Vagina (tissue), 2 donors: ENCODE data around the gene STAT4.

Experiments used
- POLR2AphosphoS5 ChIP-seq, 2 donors: sonication (generic); formaldehyde crosslinking; IDR thresholded peaks; one replicate each; pipeline ENCODE4 v1.9.0; 2017; ENCODE audit warnings: antibody characterized with exemption in 2 of 2, mild to moderate bottlenecking in 2 of 2, low read depth in 1 of 2; ENCODE audit not compliant: insufficient read depth in 1 of 2
- TF ChIP-seq, protein P1 (sequence below), 3 experiments: fragments of 450-650 bp in 2 of 3; fragments of 200-600 bp in 1 of 3; sonication (generic) in 1 of 3; IDR thresholded peaks; one replicate each; pipeline ENCODE4 v1.5.1; 2017 to 2019; ENCODE audit warnings: antibody characterized with exemption in 3 of 3, mild to moderate bottlenecking in 2 of 3, moderate library complexity in 2 of 3

- no peak for TF ChIP-seq POLR2AphosphoS5 (IDR thresholded peaks at IDR 0.05; ENCODE audit: insufficient read depth in 1 of 2, low read depth in 1 of 2)
- TF ChIP-seq, protein P1, sequence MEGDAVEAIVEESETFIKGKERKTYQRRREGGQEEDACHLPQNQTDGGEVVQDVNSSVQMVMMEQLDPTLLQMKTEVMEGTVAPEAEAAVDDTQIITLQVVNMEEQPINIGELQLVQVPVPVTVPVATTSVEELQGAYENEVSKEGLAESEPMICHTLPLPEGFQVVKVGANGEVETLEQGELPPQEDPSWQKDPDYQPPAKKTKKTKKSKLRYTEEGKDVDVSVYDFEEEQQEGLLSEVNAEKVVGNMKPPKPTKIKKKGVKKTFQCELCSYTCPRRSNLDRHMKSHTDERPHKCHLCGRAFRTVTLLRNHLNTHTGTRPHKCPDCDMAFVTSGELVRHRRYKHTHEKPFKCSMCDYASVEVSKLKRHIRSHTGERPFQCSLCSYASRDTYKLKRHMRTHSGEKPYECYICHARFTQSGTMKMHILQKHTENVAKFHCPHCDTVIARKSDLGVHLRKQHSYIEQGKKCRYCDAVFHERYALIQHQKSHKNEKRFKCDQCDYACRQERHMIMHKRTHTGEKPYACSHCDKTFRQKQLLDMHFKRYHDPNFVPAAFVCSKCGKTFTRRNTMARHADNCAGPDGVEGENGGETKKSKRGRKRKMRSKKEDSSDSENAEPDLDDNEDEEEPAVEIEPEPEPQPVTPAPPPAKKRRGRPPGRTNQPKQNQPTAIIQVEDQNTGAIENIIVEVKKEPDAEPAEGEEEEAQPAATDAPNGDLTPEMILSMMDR (IDR thresholded peaks at IDR 0.05), result peak in 1 of 3 experiments; percentile 19
Measured at GRCh38 chr2:190996338-190996946, 154.4 kb downstream of the STAT4 start.
